Measurements from ENCODE around the gene PODXL. TPM values are rescaled to one million over a fixed set of nuclear protein-coding genes. Genes with fewer than 3 reads are reported as not detected.

PODXL gene
- total and polyA plus RNA-seq, 4 donors: 1.2 to 3.6 (median 1.6) TPM

- Histone ChIP-seq H3K27me3 (ENCODE audit: control insufficient read depth in 4 of 4, insufficient read depth in 4 of 4, low read length in 3 of 4) (no peaks in the 10 kb centered on the region), H3K36me3 (ENCODE audit: control insufficient read depth in 4 of 4, insufficient read depth in 3 of 4, low read depth in 1 of 4, low read length in 3 of 4) (peaks cover 0 to 24% (median 14%) of the 10 kb centered on the region in 4 donors), H3K4me3 (ENCODE audit: low read depth in 1 of 3, low read length in 3 of 3) (no peak overlapping the region), H3K9ac (ENCODE audit: low read depth in 1 of 2, low read length in 2 of 2) (no peak overlapping the region), H3K27ac (ENCODE audit: low read depth in 1 of 2, low read length in 2 of 2) (no peak overlapping the region), H3K4me1 (ENCODE audit: control insufficient read depth in 4 of 4, insufficient read depth in 4 of 4, low read length in 3 of 4) (no peaks in the 10 kb centered on the region), H3K9me3 (ENCODE audit: control insufficient read depth in 4 of 4, low read length in 3 of 4) (no peaks in the 10 kb centered on the region)
- no peak for DNase-seq (ENCODE audit: low spot score)
- TF ChIP-seq FOXA2 (IDR thresholded peaks at IDR 0.05): no peak
- TF ChIP-seq, protein P1, sequence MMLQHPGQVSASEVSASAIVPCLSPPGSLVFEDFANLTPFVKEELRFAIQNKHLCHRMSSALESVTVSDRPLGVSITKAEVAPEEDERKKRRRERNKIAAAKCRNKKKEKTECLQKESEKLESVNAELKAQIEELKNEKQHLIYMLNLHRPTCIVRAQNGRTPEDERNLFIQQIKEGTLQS (IDR thresholded peaks at IDR 0.05): no peak
- TF ChIP-seq, protein P2, sequence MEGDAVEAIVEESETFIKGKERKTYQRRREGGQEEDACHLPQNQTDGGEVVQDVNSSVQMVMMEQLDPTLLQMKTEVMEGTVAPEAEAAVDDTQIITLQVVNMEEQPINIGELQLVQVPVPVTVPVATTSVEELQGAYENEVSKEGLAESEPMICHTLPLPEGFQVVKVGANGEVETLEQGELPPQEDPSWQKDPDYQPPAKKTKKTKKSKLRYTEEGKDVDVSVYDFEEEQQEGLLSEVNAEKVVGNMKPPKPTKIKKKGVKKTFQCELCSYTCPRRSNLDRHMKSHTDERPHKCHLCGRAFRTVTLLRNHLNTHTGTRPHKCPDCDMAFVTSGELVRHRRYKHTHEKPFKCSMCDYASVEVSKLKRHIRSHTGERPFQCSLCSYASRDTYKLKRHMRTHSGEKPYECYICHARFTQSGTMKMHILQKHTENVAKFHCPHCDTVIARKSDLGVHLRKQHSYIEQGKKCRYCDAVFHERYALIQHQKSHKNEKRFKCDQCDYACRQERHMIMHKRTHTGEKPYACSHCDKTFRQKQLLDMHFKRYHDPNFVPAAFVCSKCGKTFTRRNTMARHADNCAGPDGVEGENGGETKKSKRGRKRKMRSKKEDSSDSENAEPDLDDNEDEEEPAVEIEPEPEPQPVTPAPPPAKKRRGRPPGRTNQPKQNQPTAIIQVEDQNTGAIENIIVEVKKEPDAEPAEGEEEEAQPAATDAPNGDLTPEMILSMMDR (IDR thresholded peaks at IDR 0.05; ENCODE audit: low read depth, low read length, missing input control): no peak
- TF ChIP-seq TAF1 (conservative IDR thresholded peaks at IDR 0.05): no peak
- no peak for TF ChIP-seq SP1 (IDR thresholded peaks at IDR 0.05)
- TF ChIP-seq RAD21 (IDR thresholded peaks at IDR 0.05): no peak
- TF ChIP-seq FOXA1 (IDR thresholded peaks at IDR 0.05): no peak
- TF ChIP-seq NR2F2 (IDR thresholded peaks at IDR 0.05): no peak
- TF ChIP-seq JUND (IDR thresholded peaks at IDR 0.05): no peak
- TF ChIP-seq REST (IDR thresholded peaks at IDR 0.05): no peak
- TF ChIP-seq ZBTB33 (IDR thresholded peaks at IDR 0.05): no peak
- no peak for TF ChIP-seq GABPA (IDR thresholded peaks at IDR 0.05 in 1 of 2, conservative IDR thresholded peaks at IDR 0.05 in 1 of 2)
- no peak for TF ChIP-seq YY1 (IDR thresholded peaks at IDR 0.05)
- TF ChIP-seq RXRA (IDR thresholded peaks at IDR 0.05): no peak
- TF ChIP-seq EGR1 (IDR thresholded peaks at IDR 0.05; ENCODE audit: low read depth in 2 of 2): no peak
- TF ChIP-seq HNF4A (conservative IDR thresholded peaks at IDR 0.05): no peak
- TF ChIP-seq HNF4G (IDR thresholded peaks at IDR 0.05): no peak
- WGBS: 97% methylated on average over 3 of the region's 3 CpGs
Measured at GRCh38 chr7:131462059-131462458, 94.4 kb downstream of the PODXL start.

- H3K9me3 ChIP-seq (ENCODE audit: control insufficient read depth in 4 of 4, low read length in 3 of 4): no peaks in the 10 kb centered on the region
- H3K4me1 ChIP-seq (ENCODE audit: control insufficient read depth in 4 of 4, insufficient read depth in 4 of 4, low read length in 3 of 4): peaks cover 3 to 10% (median 7%) of the 10 kb centered on the region in 4 donors
- no peaks in the 10 kb centered on the region for H3K27me3 ChIP-seq (ENCODE audit: control insufficient read depth in 4 of 4, insufficient read depth in 4 of 4, low read length in 3 of 4)
- H3K36me3 ChIP-seq (ENCODE audit: control insufficient read depth in 4 of 4, insufficient read depth in 3 of 4, low read depth in 1 of 4, low read length in 3 of 4): peaks cover 0 to 10% (median 7%) of the 10 kb centered on the region in 4 donors
- WGBS: 100% methylated on average over 1 of the region's 1 CpG
- no peak overlapping the region for H3K9ac ChIP-seq (ENCODE audit: low read depth in 1 of 2, low read length in 2 of 2)
- no peak overlapping the region for H3K27ac ChIP-seq (ENCODE audit: low read depth in 1 of 2, low read length in 2 of 2)
- no peak for DNase-seq (ENCODE audit: low spot score)
- no peak overlapping the region for H3K4me3 ChIP-seq (ENCODE audit: low read depth in 1 of 3, low read length in 3 of 3)
- TF ChIP-seq MAX (IDR thresholded peaks at IDR 0.05): no peak
- no peak for TF ChIP-seq FOXA2 (IDR thresholded peaks at IDR 0.05)
- no peak for TF ChIP-seq RXRA (IDR thresholded peaks at IDR 0.05)
- TF ChIP-seq, protein P1 (IDR thresholded peaks at IDR 0.05): no peak
- TF ChIP-seq REST (IDR thresholded peaks at IDR 0.05): no peak
- TF ChIP-seq HNF4A (conservative IDR thresholded peaks at IDR 0.05): no peak
- no peak for TF ChIP-seq HNF4G (IDR thresholded peaks at IDR 0.05)
- no peak for TF ChIP-seq SP1 (IDR thresholded peaks at IDR 0.05)
- no peak for TF ChIP-seq FOXA1 (IDR thresholded peaks at IDR 0.05)
- TF ChIP-seq YY1 (IDR thresholded peaks at IDR 0.05): no peak
- TF ChIP-seq EGR1 (IDR thresholded peaks at IDR 0.05; ENCODE audit: low read depth in 2 of 2): no peak
- TF ChIP-seq ZBTB33 (IDR thresholded peaks at IDR 0.05): no peak
Measured at GRCh38 chr7:131459256-131459655, 97.2 kb downstream of the PODXL start.
